Measurements from ENCODE around the gene ARHGAP42. TPM values are rescaled to one million over a fixed set of nuclear protein-coding genes. Genes with fewer than 3 reads are reported as not detected.

ARHGAP42 gene
- total RNA-seq, 1 experiment from 2014 or later, result 7.1 TPM

GRCh38 chr11:100870138-100870537 lies 183.1 kb downstream of the ARHGAP42 start:
- ChIA-PET POLR2A (no interaction called here), CTCF (no interaction called here)
- Histone ChIP-seq H3K27me3 (ENCODE audit: control insufficient read depth, insufficient read depth, low read length) (no peaks in the 10 kb centered on the region), H3K4me1 (ENCODE audit: control insufficient read depth, insufficient read depth, low read length) (no peaks in the 10 kb centered on the region), H3K9me3 (ENCODE audit: control insufficient read depth, insufficient read depth, low read depth, low read length) (no peaks in the 10 kb centered on the region), H3K27ac (ENCODE audit: low read length) (no peak overlapping the region), H3K36me3 (ENCODE audit: control insufficient read depth, insufficient read depth, low read length) (no peaks in the 10 kb centered on the region), H3K4me3 (ENCODE audit: low read depth in 2 of 2, low read length in 2 of 2) (no peak overlapping the region)
- TF ChIP-seq POLR2AphosphoS5 (IDR thresholded peaks at IDR 0.05; ENCODE audit: low read depth, low read length) (no peak), REST (IDR thresholded peaks at IDR 0.05; ENCODE audit: insufficient read depth in 1 of 2, low read depth in 2 of 2, low read length in 1 of 2) (no peak), SIN3A (IDR thresholded peaks at IDR 0.05; ENCODE audit: borderline replicate concordance, insufficient read depth, low read depth, low read length) (no peak), TCF7L2 (IDR thresholded peaks at IDR 0.05; ENCODE audit: low read depth, low read length) (no peak), CTCF (IDR thresholded peaks at IDR 0.05) (no peak)
- intact Hi-C loops (cut with micrococcal nuclease; ENCODE audit: unreplicated experiment), result no loop called here
- in situ Hi-C loops (cut with HindIII; ENCODE audit: low pct_unique_long_range_greater_than_20kb, low sequenced_read_pairs), result no loop called here
- ATAC-seq (no peak), DNase-seq (ENCODE audit: low read depth, low spot score) (no peak)
- BruUV-seq (replicated peaks), result no TSS peak

- ChIA-PET POLR2A (no interaction called here), CTCF (no interaction called here)
- intact Hi-C loops (cut with micrococcal nuclease; ENCODE audit: unreplicated experiment), result no loop called here
- ATAC-seq, result no peak
- Histone ChIP-seq H3K27ac (ENCODE audit: low read length) (no peak overlapping the region), H3K27me3 (ENCODE audit: control insufficient read depth, insufficient read depth, low read length) (no peaks in the 10 kb centered on the region), H3K4me3 (ENCODE audit: low read depth in 2 of 2, low read length in 2 of 2) (no peak overlapping the region), H3K4me1 (ENCODE audit: control insufficient read depth, insufficient read depth, low read length) (no peaks in the 10 kb centered on the region), H3K9me3 (ENCODE audit: control insufficient read depth, insufficient read depth, low read depth, low read length) (no peaks in the 10 kb centered on the region), H3K36me3 (ENCODE audit: control insufficient read depth, insufficient read depth, low read length) (no peaks in the 10 kb centered on the region)
- DNase-seq (ENCODE audit: low read depth, low spot score), result no peak
- TF ChIP-seq SIN3A (IDR thresholded peaks at IDR 0.05; ENCODE audit: borderline replicate concordance, insufficient read depth, low read depth, low read length) (no peak), POLR2AphosphoS5 (IDR thresholded peaks at IDR 0.05; ENCODE audit: low read depth, low read length) (no peak), REST (IDR thresholded peaks at IDR 0.05; ENCODE audit: insufficient read depth in 1 of 2, low read depth in 2 of 2, low read length in 1 of 2) (no peak), TCF7L2 (IDR thresholded peaks at IDR 0.05; ENCODE audit: low read depth, low read length) (no peak), CTCF (IDR thresholded peaks at IDR 0.05) (no peak)
- BruUV-seq (replicated peaks), result no TSS peak
- in situ Hi-C loops (cut with HindIII; ENCODE audit: low pct_unique_long_range_greater_than_20kb, low sequenced_read_pairs), result no loop called here
Measured at GRCh38 chr11:100872951-100873740, 186.1 kb downstream of the ARHGAP42 start.

All from Panc1 (cell line).